ENCODE data around the gene MSH4.

The MSH4 gene

DNA sequence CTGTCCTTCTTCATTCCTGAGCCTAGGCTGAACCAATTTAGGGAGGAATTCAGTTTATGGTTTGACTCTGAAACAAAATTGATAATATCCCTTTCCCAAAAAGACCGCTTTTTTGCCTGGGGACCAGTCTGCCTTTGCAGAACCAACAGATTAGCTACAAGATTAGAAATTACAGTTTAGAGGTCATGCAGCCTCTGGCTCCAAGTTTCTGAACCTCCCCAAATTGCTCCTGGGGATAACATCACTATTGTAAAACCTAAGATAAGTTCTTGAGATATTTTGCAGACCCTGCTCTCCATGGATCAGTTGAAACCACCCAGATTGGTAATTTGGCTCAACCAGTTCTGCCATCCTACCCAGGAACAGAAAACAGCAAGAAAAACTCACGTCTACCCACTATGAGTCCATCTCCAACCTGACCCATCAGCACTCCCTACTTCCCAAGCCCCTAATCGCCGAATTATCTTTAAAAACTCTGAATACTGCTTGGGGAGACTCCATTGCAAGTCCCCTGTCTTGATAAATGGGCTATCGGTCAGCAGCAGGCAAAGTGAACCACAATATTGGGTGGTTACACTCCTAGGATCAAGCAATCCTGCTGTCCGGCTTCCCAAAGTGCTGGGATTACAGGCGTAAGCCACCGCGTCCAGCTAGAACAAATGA lies 11.2 kb upstream of the MSH4 start:
- Histone ChIP-seq H3K18ac (ENCODE audit: low read length) (no peak overlapping the region), H2BK12ac (ENCODE audit: low read length) (no peak overlapping the region), H3K23ac (ENCODE audit: low read depth, low read length, poor library complexity) (no peak overlapping the region), H2AFZ (ENCODE audit: low read length) (peak overlapping the region; percentile 85), H3K9me3 (replicated peaks in 1 of 2; ENCODE audit: control insufficient read depth in 2 of 2, insufficient read depth in 1 of 2, low read depth in 1 of 2, low read length in 2 of 2) (no peaks in the 10 kb centered on the region), H3K79me1 (ENCODE audit: low read depth, low read length) (no peaks in the 10 kb centered on the region), H3K4me2 (ENCODE audit: insufficient read depth, low read length, poor library complexity, severe bottlenecking) (peak overlapping the region; percentile 48), H3K36me3 (replicated peaks in 1 of 2; ENCODE audit: control insufficient read depth in 2 of 2, insufficient read depth in 2 of 2, low read length in 2 of 2) (peaks cover 2 to 35% of the 10 kb centered on the region in 2 donors), H4K8ac (ENCODE audit: low read depth, low read length) (no peak overlapping the region), H2BK120ac (ENCODE audit: low read depth, low read length) (no peak overlapping the region), H3K4me3 (ENCODE audit: low read length in 2 of 2) (peak overlapping the region; percentile 76 to 78), H2BK15ac (ENCODE audit: low read length) (no peak overlapping the region), H3K4me1 (ENCODE audit: control insufficient read depth in 2 of 2, insufficient read depth in 1 of 2, low read depth in 1 of 2, low read length in 2 of 2) (peaks cover 2 to 14% of the 10 kb centered on the region in 2 donors), H3K9ac (ENCODE audit: low read depth, low read length, poor library complexity) (no peak overlapping the region), H3K27ac (replicated peaks; ENCODE audit: low read length) (no peak overlapping the region), H2BK5ac (ENCODE audit: low read length) (no peak overlapping the region), H3K27me3 (ENCODE audit: control insufficient read depth in 3 of 3, insufficient read depth in 3 of 3, low read depth in 1 of 3, low read length in 3 of 3) (no peaks in the 10 kb centered on the region), H2AK5ac (ENCODE audit: low read depth, low read length) (no peak overlapping the region), H3K14ac (ENCODE audit: low read length) (no peak overlapping the region), H4K91ac (ENCODE audit: low read depth, low read length, poor library complexity) (no peak overlapping the region), H3K4ac (ENCODE audit: low read length) (no peak overlapping the region)
- DNase-seq (ENCODE audit: low spot score) = no peak
- no CpG with 5 or more reads among the region's 9 CpGs for WGBS, 2 donors (ENCODE audit: extremely low coverage in 2 of 2, insufficient read length in 2 of 2, insufficient replicate concordance in 1 of 2)

DNA sequence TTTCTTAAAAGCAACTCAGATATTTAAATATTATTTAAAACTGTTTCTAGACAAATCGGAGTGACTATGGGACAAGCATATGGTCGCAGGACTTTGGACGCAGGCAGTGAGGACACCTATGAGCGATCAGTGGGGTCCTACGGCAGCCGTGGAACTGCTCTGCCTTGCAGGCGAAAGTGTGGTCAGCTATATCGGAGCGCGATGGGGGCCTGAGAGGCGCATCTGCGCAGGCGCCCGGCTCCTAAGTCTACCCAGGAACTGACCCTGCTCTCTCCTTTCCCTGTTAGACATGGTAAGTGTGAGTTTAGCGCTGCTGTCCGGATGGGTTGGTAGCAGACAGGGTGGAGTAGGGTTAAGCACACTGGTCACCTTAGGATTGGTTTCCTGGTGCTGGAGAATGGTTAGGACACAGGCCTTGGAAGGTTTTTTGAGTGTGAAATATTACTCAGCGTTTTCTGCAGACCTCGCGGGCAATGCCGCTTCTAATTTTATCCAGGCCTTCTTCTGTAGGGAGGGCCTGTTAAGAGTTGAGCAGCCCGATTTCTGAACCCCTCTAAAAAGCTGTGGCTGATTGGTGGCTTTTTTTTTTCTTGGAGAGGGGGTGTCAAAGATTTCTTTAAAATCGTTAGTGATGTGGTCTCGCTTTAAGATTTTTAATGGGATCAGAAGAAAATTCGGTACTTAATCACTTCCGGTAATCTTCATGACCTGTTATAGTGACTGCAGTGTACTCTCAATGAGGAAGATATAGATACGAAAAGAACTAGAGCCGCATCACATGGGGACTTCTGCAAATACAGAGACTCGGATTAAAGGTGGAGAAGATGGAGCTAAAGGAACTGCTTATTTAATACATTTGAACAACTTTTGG lies 10.5 kb upstream of the MSH4 start, which contains the start of gene RABGGTB:
TSS of gene RABGGTB (plus strand) at position 274 of the 871 bp plus-strand sequence. CDS start at position 290, 16 bp downstream.
- Histone ChIP-seq H2AFZ (ENCODE audit: low read length) (peak within 1 kb of the TSS; percentile 85), H4K8ac (ENCODE audit: low read depth, low read length) (no peak within 1 kb of the TSS), H2BK15ac (ENCODE audit: low read length) (no peak within 1 kb of the TSS), H3K18ac (ENCODE audit: low read length) (no peak within 1 kb of the TSS), H3K9ac (ENCODE audit: low read depth, low read length, poor library complexity) (peak within 1 kb of the TSS; percentile 64), H3K23ac (ENCODE audit: low read depth, low read length, poor library complexity) (no peak within 1 kb of the TSS), H4K91ac (ENCODE audit: low read depth, low read length, poor library complexity) (no peak within 1 kb of the TSS), H2BK12ac (ENCODE audit: low read length) (no peak within 1 kb of the TSS), H3K4ac (ENCODE audit: low read length) (no peak within 1 kb of the TSS), H3K4me1 (ENCODE audit: control insufficient read depth in 2 of 2, insufficient read depth in 1 of 2, low read depth in 1 of 2, low read length in 2 of 2) (peaks cover 2 to 14% of the 10 kb centered on the region in 2 donors), H3K27ac (replicated peaks; ENCODE audit: low read length) (no peak within 1 kb of the TSS), H3K4me3 (ENCODE audit: low read length in 2 of 2) (peak within 1 kb of the TSS; percentile 78 to 84), H3K27me3 (ENCODE audit: control insufficient read depth in 3 of 3, insufficient read depth in 3 of 3, low read depth in 1 of 3, low read length in 3 of 3) (no peaks in the 10 kb centered on the region), H3K36me3 (replicated peaks in 1 of 2; ENCODE audit: control insufficient read depth in 2 of 2, insufficient read depth in 2 of 2, low read length in 2 of 2) (peaks cover 4 to 43% of the 10 kb centered on the region in 2 donors), H3K14ac (ENCODE audit: low read length) (no peak within 1 kb of the TSS), H2AK5ac (ENCODE audit: low read depth, low read length) (no peak within 1 kb of the TSS), H3K9me3 (replicated peaks in 1 of 2; ENCODE audit: control insufficient read depth in 2 of 2, insufficient read depth in 1 of 2, low read depth in 1 of 2, low read length in 2 of 2) (no peaks in the 10 kb centered on the region), H2BK120ac (ENCODE audit: low read depth, low read length) (no peak within 1 kb of the TSS), H3K4me2 (ENCODE audit: insufficient read depth, low read length, poor library complexity, severe bottlenecking) (peak within 1 kb of the TSS; percentile 48), H3K79me1 (ENCODE audit: low read depth, low read length) (no peaks in the 10 kb centered on the region), H2BK5ac (ENCODE audit: low read length) (no peak within 1 kb of the TSS)
- peak; percentile 90 for DNase-seq (ENCODE audit: low spot score)
- WGBS, 2 donors (ENCODE audit: extremely low coverage in 2 of 2, insufficient read length in 2 of 2, insufficient replicate concordance in 1 of 2) = no CpG with 5 or more reads among the region's 28 CpGs

DNA sequence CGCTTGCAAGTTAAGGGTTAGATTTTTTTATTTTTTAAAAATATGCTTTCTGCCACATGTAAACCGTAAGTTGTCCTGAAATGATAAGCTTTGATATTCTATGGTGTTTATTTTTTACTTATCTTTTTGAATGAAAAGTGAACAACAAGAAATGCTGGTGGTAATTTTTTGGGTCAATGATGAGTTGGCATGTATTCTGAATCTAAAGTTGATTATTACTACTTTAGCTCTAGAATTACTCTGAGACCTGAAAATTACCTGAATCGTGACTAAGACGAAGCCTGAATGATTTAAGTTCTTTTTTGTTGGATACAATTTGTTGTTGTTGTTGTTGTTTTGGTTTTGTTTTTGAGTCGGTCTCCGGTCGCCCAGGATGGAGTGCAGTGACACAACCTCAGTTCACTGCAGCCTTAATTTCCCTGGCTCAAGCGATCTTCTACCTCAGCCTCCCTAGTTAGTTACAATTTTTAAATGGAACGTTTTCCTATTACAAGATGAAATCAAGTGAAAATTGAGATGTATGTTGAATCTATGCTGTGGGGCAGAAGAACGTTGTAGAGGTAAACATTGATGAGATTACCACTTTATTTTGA lies 9.7 kb upstream of the MSH4 start:
- no peak for DNase-seq (ENCODE audit: low spot score)
- Histone ChIP-seq H2BK12ac (ENCODE audit: low read length) (no peak overlapping the region), H3K23ac (ENCODE audit: low read depth, low read length, poor library complexity) (no peak overlapping the region), H2AFZ (ENCODE audit: low read length) (no peak overlapping the region), H4K8ac (ENCODE audit: low read depth, low read length) (no peak overlapping the region), H3K4me1 (ENCODE audit: control insufficient read depth in 2 of 2, insufficient read depth in 1 of 2, low read depth in 1 of 2, low read length in 2 of 2) (peaks cover 2 to 14% of the 10 kb centered on the region in 2 donors), H2BK5ac (ENCODE audit: low read length) (no peak overlapping the region), H3K14ac (ENCODE audit: low read length) (no peak overlapping the region), H2BK15ac (ENCODE audit: low read length) (no peak overlapping the region), H3K9ac (ENCODE audit: low read depth, low read length, poor library complexity) (no peak overlapping the region), H3K4me3 (ENCODE audit: low read length in 2 of 2) (peak overlapping the region; percentile 71 to 78), H3K4ac (ENCODE audit: low read length) (no peak overlapping the region), H2BK120ac (ENCODE audit: low read depth, low read length) (no peak overlapping the region), H3K4me2 (ENCODE audit: insufficient read depth, low read length, poor library complexity, severe bottlenecking) (peak overlapping the region; percentile 39), H3K27me3 (ENCODE audit: control insufficient read depth in 3 of 3, insufficient read depth in 3 of 3, low read depth in 1 of 3, low read length in 3 of 3) (no peaks in the 10 kb centered on the region), H2AK5ac (ENCODE audit: low read depth, low read length) (no peak overlapping the region), H3K18ac (ENCODE audit: low read length) (no peak overlapping the region), H3K27ac (replicated peaks; ENCODE audit: low read length) (no peak overlapping the region), H3K9me3 (replicated peaks in 1 of 2; ENCODE audit: control insufficient read depth in 2 of 2, insufficient read depth in 1 of 2, low read depth in 1 of 2, low read length in 2 of 2) (no peaks in the 10 kb centered on the region), H3K36me3 (replicated peaks in 1 of 2; ENCODE audit: control insufficient read depth in 2 of 2, insufficient read depth in 2 of 2, low read length in 2 of 2) (peaks cover 6 to 51% of the 10 kb centered on the region in 2 donors), H4K91ac (ENCODE audit: low read depth, low read length, poor library complexity) (no peak overlapping the region), H3K79me1 (ENCODE audit: low read depth, low read length) (no peaks in the 10 kb centered on the region)
- no CpG with 5 or more reads among the region's 10 CpGs for WGBS, 2 donors (ENCODE audit: extremely low coverage in 2 of 2, insufficient read length in 2 of 2, insufficient replicate concordance in 1 of 2)

DNA sequence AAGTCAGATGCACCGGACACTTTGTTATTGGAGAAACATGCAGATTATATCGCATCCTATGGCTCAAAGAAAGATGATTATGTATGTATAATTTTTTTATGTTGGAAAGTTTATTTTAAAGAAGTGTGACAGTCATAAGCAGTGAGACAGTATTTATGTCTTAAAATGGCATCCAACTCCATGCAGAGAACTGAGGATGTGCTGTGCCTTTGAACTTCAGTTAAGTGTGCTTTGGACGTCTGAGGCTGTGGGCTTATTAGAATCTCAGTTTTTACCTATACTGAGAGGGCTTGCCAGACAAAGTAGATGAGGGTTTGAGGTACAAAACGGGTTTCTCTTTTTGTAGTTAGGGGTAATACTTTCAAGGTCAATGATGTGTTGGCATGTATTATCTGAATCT lies 9.2 kb upstream of the MSH4 start:
- Histone ChIP-seq H2BK15ac (ENCODE audit: low read length) (no peak overlapping the region), H3K18ac (ENCODE audit: low read length) (no peak overlapping the region), H3K4ac (ENCODE audit: low read length) (no peak overlapping the region), H2AK5ac (ENCODE audit: low read depth, low read length) (no peak overlapping the region), H3K79me1 (ENCODE audit: low read depth, low read length) (no peaks in the 10 kb centered on the region), H3K23ac (ENCODE audit: low read depth, low read length, poor library complexity) (no peak overlapping the region), H3K27ac (replicated peaks; ENCODE audit: low read length) (no peak overlapping the region), H2BK120ac (ENCODE audit: low read depth, low read length) (no peak overlapping the region), H3K36me3 (replicated peaks in 1 of 2; ENCODE audit: control insufficient read depth in 2 of 2, insufficient read depth in 2 of 2, low read length in 2 of 2) (peaks cover 7 to 56% of the 10 kb centered on the region in 2 donors), H2BK5ac (ENCODE audit: low read length) (no peak overlapping the region), H3K14ac (ENCODE audit: low read length) (no peak overlapping the region), H3K9ac (ENCODE audit: low read depth, low read length, poor library complexity) (no peak overlapping the region), H3K4me1 (ENCODE audit: control insufficient read depth in 2 of 2, insufficient read depth in 1 of 2, low read depth in 1 of 2, low read length in 2 of 2) (peaks cover 2 to 14% of the 10 kb centered on the region in 2 donors), H4K91ac (ENCODE audit: low read depth, low read length, poor library complexity) (no peak overlapping the region), H3K9me3 (replicated peaks in 1 of 2; ENCODE audit: control insufficient read depth in 2 of 2, insufficient read depth in 1 of 2, low read depth in 1 of 2, low read length in 2 of 2) (no peaks in the 10 kb centered on the region), H3K27me3 (ENCODE audit: control insufficient read depth in 3 of 3, insufficient read depth in 3 of 3, low read depth in 1 of 3, low read length in 3 of 3) (no peaks in the 10 kb centered on the region), H3K4me2 (ENCODE audit: insufficient read depth, low read length, poor library complexity, severe bottlenecking) (peak overlapping the region; percentile 39), H2AFZ (ENCODE audit: low read length) (no peak overlapping the region), H2BK12ac (ENCODE audit: low read length) (no peak overlapping the region), H3K4me3 (ENCODE audit: low read length in 2 of 2) (peak overlapping the region in 1 of 2 donors; percentile 78), H4K8ac (ENCODE audit: low read depth, low read length) (no peak overlapping the region)
- no peak for DNase-seq (ENCODE audit: low spot score)
- no CpG with 5 or more reads among the region's 4 CpGs for WGBS, 2 donors (ENCODE audit: extremely low coverage in 2 of 2, insufficient read length in 2 of 2, insufficient replicate concordance in 1 of 2)

Measured in neuronal stem cell (in vitro differentiated cells).